Stomach smooth muscle (tissue), 2 donors: ENCODE results near the gene GPR176.

Experiments used
- H3K27ac ChIP-seq: one replicate; pipeline ENCODE4 v1.7.0; 2013; ENCODE audit warnings: mild to moderate bottlenecking, low read length, inconsistent platforms
- H3K27me3 ChIP-seq, 2 donors: one replicate each; pipeline ENCODE4 v1.7.0; 2013; ENCODE audit warnings: low read length in 2 of 2; ENCODE audit not compliant: insufficient read depth in 2 of 2, control insufficient read depth in 1 of 2
- H3K36me3 ChIP-seq, 2 donors: one replicate each; pipeline ENCODE4 v1.7.0; 2013; ENCODE audit warnings: low read length in 2 of 2; ENCODE audit not compliant: control insufficient read depth in 2 of 2, insufficient read depth in 2 of 2
- H3K4me1 ChIP-seq: one replicate; pipeline ENCODE4 v1.7.0; 2013; ENCODE audit warnings: low read length; ENCODE audit not compliant: control insufficient read depth, insufficient read depth
- H3K4me3 ChIP-seq, 2 donors: one replicate each; pipeline ENCODE4 v1.7.0; 2013; ENCODE audit warnings: low read length in 2 of 2
- H3K9ac ChIP-seq, 2 donors: one replicate each; pipeline ENCODE4 v1.7.0; 2013; ENCODE audit warnings: low read length in 2 of 2, mild to moderate bottlenecking in 1 of 2
- H3K9me3 ChIP-seq, 2 donors: one replicate each; pipeline ENCODE4 v1.7.0; 2013; ENCODE audit warnings: low read length in 2 of 2; ENCODE audit not compliant: control insufficient read depth in 2 of 2
- donor health status: healthy.
- donor health status: Pancreatic carcinoma.

Gene GPR176

GRCh38 chr15:39919748-39920509 lies at the start of gene GPR176:
Gene GPR176 (minus strand): TSS chr15:39920266. CDS start chr15:39920026, 240 bp downstream.
- H3K4me1 ChIP-seq: peaks cover 10% of the 10 kb centered on the region
- H3K27ac ChIP-seq: peak within 1 kb of the TSS; percentile 50
- no peaks in the 10 kb centered on the region for H3K9me3 ChIP-seq
- peak within 1 kb of the TSS; percentile 80 to 84 for H3K4me3 ChIP-seq
- peak within 1 kb of the TSS; percentile 66 to 77 for H3K9ac ChIP-seq
- H3K36me3 ChIP-seq: no peaks in the 10 kb centered on the region
- H3K27me3 ChIP-seq: peaks cover 3 to 16% of the 10 kb centered on the region in 2 donors

- peaks cover 5% of the 10 kb centered on the region for H3K4me1 ChIP-seq
- peaks cover 19 to 24% of the 10 kb centered on the region in 2 donors for H3K36me3 ChIP-seq
- no peak overlapping the region for H3K4me3 ChIP-seq
- H3K27me3 ChIP-seq: no peaks in the 10 kb centered on the region
- no peaks in the 10 kb centered on the region for H3K9me3 ChIP-seq
- H3K27ac ChIP-seq: no peak overlapping the region
- H3K9ac ChIP-seq: no peak overlapping the region
These were observed 48.9 kb upstream of the GPR176 start for GRCh38 chr15:39969002-39969394.

- no peaks in the 10 kb centered on the region for H3K9me3 ChIP-seq
- H3K4me1 ChIP-seq: peaks cover 5% of the 10 kb centered on the region
- H3K27me3 ChIP-seq: no peaks in the 10 kb centered on the region
- no peak overlapping the region for H3K9ac ChIP-seq
- H3K27ac ChIP-seq: no peak overlapping the region
- no peak overlapping the region for H3K4me3 ChIP-seq
- peaks cover 14 to 24% of the 10 kb centered on the region in 2 donors for H3K36me3 ChIP-seq
These were observed 48.4 kb upstream of the GPR176 start for GRCh38 chr15:39968273-39969001.

GRCh38 chr15:39966521-39966920 lies 46.5 kb upstream of the GPR176 start:
- Histone ChIP-seq H3K4me1 (peaks cover 5% of the 10 kb centered on the region), H3K27ac (no peak overlapping the region), H3K27me3 (no peaks in the 10 kb centered on the region), H3K36me3 (peaks cover 7 to 25% of the 10 kb centered on the region in 2 donors), H3K4me3 (no peak overlapping the region), H3K9me3 (no peaks in the 10 kb centered on the region), H3K9ac (no peak overlapping the region)

GRCh38 chr15:39963786-39964185 lies 43.7 kb upstream of the GPR176 start:
- H3K36me3 ChIP-seq: peaks cover 16 to 25% of the 10 kb centered on the region in 2 donors

GRCh38 chr15:39961051-39961450 lies 41.0 kb upstream of the GPR176 start:
- Histone ChIP-seq H3K4me1 (no peaks in the 10 kb centered on the region), H3K27me3 (no peaks in the 10 kb centered on the region), H3K27ac (no peak overlapping the region), H3K9ac (no peak overlapping the region), H3K36me3 (peaks cover 22 to 28% of the 10 kb centered on the region in 2 donors), H3K9me3 (no peaks in the 10 kb centered on the region), H3K4me3 (no peak overlapping the region)

More at GRCh38 chr15:39963786-39964185, 43.7 kb upstream of the GPR176 start:
- Histone ChIP-seq H3K27me3 (no peaks in the 10 kb centered on the region), H3K9me3 (no peaks in the 10 kb centered on the region), H3K4me3 (no peak overlapping the region), H3K4me1 (no peaks in the 10 kb centered on the region), H3K9ac (no peak overlapping the region), H3K27ac (no peak overlapping the region)

GRCh38 chr15:39960411-39960810 lies 40.3 kb upstream of the GPR176 start:
- H3K27ac ChIP-seq: no peak overlapping the region
- no peak overlapping the region for H3K9ac ChIP-seq
- no peaks in the 10 kb centered on the region for H3K9me3 ChIP-seq
- H3K4me1 ChIP-seq: no peaks in the 10 kb centered on the region
- no peaks in the 10 kb centered on the region for H3K27me3 ChIP-seq
- H3K36me3 ChIP-seq: peaks cover 24% of the 10 kb centered on the region in 2 donors
- H3K4me3 ChIP-seq: no peak overlapping the region

GRCh38 chr15:39959411-39959810 lies 39.3 kb upstream of the GPR176 start:
- Histone ChIP-seq H3K36me3 (peaks cover 28 to 30% of the 10 kb centered on the region in 2 donors), H3K27me3 (no peaks in the 10 kb centered on the region), H3K9me3 (no peaks in the 10 kb centered on the region), H3K9ac (no peak overlapping the region), H3K4me3 (no peak overlapping the region), H3K4me1 (no peaks in the 10 kb centered on the region), H3K27ac (no peak overlapping the region)

GRCh38 chr15:39957481-39957880 lies 37.4 kb upstream of the GPR176 start:
- Histone ChIP-seq H3K27ac (no peak overlapping the region), H3K4me1 (no peaks in the 10 kb centered on the region), H3K9ac (no peak overlapping the region), H3K9me3 (no peaks in the 10 kb centered on the region), H3K27me3 (no peaks in the 10 kb centered on the region), H3K4me3 (no peak overlapping the region), H3K36me3 (peaks cover 32 to 39% of the 10 kb centered on the region in 2 donors)

GRCh38 chr15:39953521-39953920 lies 33.5 kb upstream of the GPR176 start:
- Histone ChIP-seq H3K9me3 (no peaks in the 10 kb centered on the region), H3K36me3 (peaks cover 37 to 42% of the 10 kb centered on the region in 2 donors)

GRCh38 chr15:39951561-39951960 lies 31.5 kb upstream of the GPR176 start:
- H3K36me3 ChIP-seq: peaks cover 33 to 35% of the 10 kb centered on the region in 2 donors
- no peak overlapping the region for H3K4me3 ChIP-seq
- no peaks in the 10 kb centered on the region for H3K9me3 ChIP-seq
- H3K27ac ChIP-seq: no peak overlapping the region
- no peaks in the 10 kb centered on the region for H3K4me1 ChIP-seq
- H3K9ac ChIP-seq: no peak overlapping the region
- no peaks in the 10 kb centered on the region for H3K27me3 ChIP-seq

More at GRCh38 chr15:39953521-39953920, 33.5 kb upstream of the GPR176 start:
- H3K4me3 ChIP-seq: no peak overlapping the region
- no peak overlapping the region for H3K27ac ChIP-seq
- H3K9ac ChIP-seq: no peak overlapping the region
- no peaks in the 10 kb centered on the region for H3K27me3 ChIP-seq
- no peaks in the 10 kb centered on the region for H3K4me1 ChIP-seq
